NB4 (cell line): ENCODE data around the gene RHO.

Experiments
- DNase-seq: peaks from one replicate; pipeline ENCODE4 v3.0.0; 2010; ENCODE audit warnings: low read depth
- H3K4me3 ChIP-seq: one replicate; pipeline ENCODE4 v1.5.1; 2011; ENCODE audit warnings: mild to moderate bottlenecking, low read depth, low read length, moderate library complexity
- CTCF ChIP-seq: IDR thresholded peaks from one replicate; pipeline ENCODE4 v1.5.1; 2012; ENCODE audit warnings: low read depth, low read length
- MAX ChIP-seq: IDR thresholded peaks from 2 replicates; pipeline ENCODE4 v1.6.1; 2011; ENCODE audit warnings: low read depth, low read length
- MYC ChIP-seq: IDR thresholded peaks from 2 replicates; pipeline ENCODE4 v1.6.1; 2011; ENCODE audit warnings: low read depth, low read length
- POLR2A ChIP-seq: IDR thresholded peaks from 2 replicates; pipeline ENCODE4 v1.6.1; 2011; ENCODE audit warnings: mild to moderate bottlenecking; ENCODE audit not compliant: insufficient read length; ENCODE audit errors: extremely low read depth

RHO gene

GRCh38 chr3:129552287-129553050 lies 24.0 kb downstream of the RHO start:
- no peak overlapping the region for H3K4me3 ChIP-seq
- no peak for TF ChIP-seq MYC
- no peak for DNase-seq

- H3K4me3 ChIP-seq: no peak overlapping the region
- TF ChIP-seq MYC (no peak), MAX (no peak), POLR2A (no peak), CTCF (no peak)
- no peak for DNase-seq
Observed at GRCh38 chr3:129553171-129553570, 24.7 kb downstream of the RHO start.

GRCh38 chr3:129553719-129554118 lies 25.3 kb downstream of the RHO start:
- TF ChIP-seq MYC: no peak
- no peak for TF ChIP-seq POLR2A
- no peak for TF ChIP-seq CTCF
- TF ChIP-seq MAX: no peak
- peak; percentile 46 for DNase-seq
- no peak overlapping the region for H3K4me3 ChIP-seq

GRCh38 chr3:129554356-129555152 lies 26.1 kb downstream of the RHO start:
- TF ChIP-seq CTCF (no peak), POLR2A (no peak), MYC (no peak), MAX (no peak)
- no peak overlapping the region for H3K4me3 ChIP-seq
- DNase-seq: peak; percentile 38

- no peak overlapping the region for H3K4me3 ChIP-seq
- TF ChIP-seq POLR2A (no peak), CTCF (no peak), MYC (no peak), MAX (no peak)
- DNase-seq: no peak
Observed at GRCh38 chr3:129555153-129555550, 26.7 kb downstream of the RHO start.

- no peak overlapping the region for H3K4me3 ChIP-seq
- no peak for TF ChIP-seq POLR2A
- no peak for TF ChIP-seq MAX
- TF ChIP-seq MYC: no peak
- no peak for TF ChIP-seq CTCF
- DNase-seq: no peak
Observed at GRCh38 chr3:129555616-129556357, 27.3 kb downstream of the RHO start.
